Loucy (cell line): ENCODE results near the gene SLC6A11.

Source experiments
- H2AFZ ChIP-seq: fragments of 200-600 bp; sonication (generic); 2 replicates; pipeline ENCODE4 v1.6.0; 2016; ENCODE audit warnings: antibody characterized with exemption, mild to moderate bottlenecking, low read length, moderate library complexity
- H3F3A ChIP-seq: fragments of 200-600 bp; 2 replicates; pipeline ENCODE4 v1.6.0; 2016; ENCODE audit warnings: antibody characterized with exemption, low read depth, mild to moderate bottlenecking
- H3K27me3 ChIP-seq: fragments of 200-600 bp; sonication (generic); 2 replicates; pipeline ENCODE4 v1.6.1; 2014; ENCODE audit warnings: low read length, mild to moderate bottlenecking; ENCODE audit not compliant: insufficient read depth, poor library complexity, severe bottlenecking
- H3K36me3 ChIP-seq: fragments of 200-600 bp; sonication (generic); 2 replicates; pipeline ENCODE4 v1.6.1; 2016; ENCODE audit warnings: low read length; ENCODE audit not compliant: insufficient read depth
- H3K4me1 ChIP-seq: fragments of 200-600 bp; sonication (generic); 2 replicates; pipeline ENCODE4 v1.5.1; 2014; ENCODE audit warnings: low read length, mild to moderate bottlenecking; ENCODE audit not compliant: insufficient read depth, poor library complexity, severe bottlenecking
- H3K4me2 ChIP-seq: fragments of 200-600 bp; sonication (generic); 2 replicates; pipeline ENCODE4 v1.6.0; 2014; ENCODE audit warnings: antibody characterized with exemption, low read length, low read depth, mild to moderate bottlenecking; ENCODE audit not compliant: poor library complexity, severe bottlenecking
- H3K4me3 ChIP-seq: fragments of 200-600 bp; sonication (generic); 2 replicates; pipeline ENCODE4 v1.5.1; 2014; ENCODE audit warnings: low read length, mild to moderate bottlenecking, mixed read lengths; ENCODE audit not compliant: poor library complexity, severe bottlenecking
- H3K79me2 ChIP-seq: fragments of 200-600 bp; sonication (generic); 2 replicates; pipeline ENCODE4 v1.6.1; 2014; ENCODE audit warnings: low read length; ENCODE audit not compliant: insufficient read depth
- H3K9ac ChIP-seq: fragments of 200-600 bp; sonication (generic); 2 replicates; pipeline ENCODE4 v1.6.0; 2014; ENCODE audit warnings: mild to moderate bottlenecking, low read depth, low read length, moderate library complexity; ENCODE audit not compliant: poor library complexity, severe bottlenecking
- H3K9me2 ChIP-seq: fragments of 200-600 bp; sonication (generic); replicated peaks from 2 replicates; pipeline ENCODE4 v1.6.1; 2016; ENCODE audit warnings: low read depth, low read length, mixed read lengths
- H3K9me3 ChIP-seq: fragments of 200-600 bp; sonication (generic); 2 replicates; pipeline ENCODE4 v1.6.1; 2014; ENCODE audit warnings: mild to moderate bottlenecking, antibody characterized with exemption, low read length, low read depth; ENCODE audit not compliant: insufficient read depth
- H4K20me1 ChIP-seq: fragments of 200-600 bp; sonication (generic); 2 replicates; pipeline ENCODE4 v1.6.0; 2014; ENCODE audit warnings: antibody characterized with exemption, low read length, mild to moderate bottlenecking; ENCODE audit not compliant: insufficient read depth, poor library complexity, severe bottlenecking
- EZH2phosphoT487 ChIP-seq: fragments of 200-600 bp; IDR thresholded peaks from 2 replicates; pipeline ENCODE4 v1.6.1; 2018; ENCODE audit warnings: antibody characterized with exemption, mild to moderate bottlenecking, moderate library complexity, borderline replicate concordance
- TF ChIP-seq, protein P1 (sequence below): fragments of 200-600 bp; sonication (generic); conservative IDR thresholded peaks from 2 replicates; pipeline ENCODE4 v1.5.1; 2014; ENCODE audit warnings: mild to moderate bottlenecking, antibody characterized with exemption, low read length

SLC6A11 gene

GRCh38 chr3:10977892-10978510 is 162.0 kb downstream of the SLC6A11 start:
- no peak overlapping the region for H3K9ac ChIP-seq
- H3K9me2 ChIP-seq = no peaks in the 10 kb centered on the region
- no peaks in the 10 kb centered on the region; the same call in 1 of the 2 replicates for H3K9me3 ChIP-seq
- H3K4me3 ChIP-seq = no peak overlapping the region
- no peak overlapping the region for H3K4me2 ChIP-seq
- no peaks in the 10 kb centered on the region for H4K20me1 ChIP-seq
- no peaks in the 10 kb centered on the region for H3K36me3 ChIP-seq
- no peaks in the 10 kb centered on the region for H3K4me1 ChIP-seq
- no peak overlapping the region for H2AFZ ChIP-seq
- H3F3A ChIP-seq = no peaks in the 10 kb centered on the region
- no peaks in the 10 kb centered on the region for H3K27me3 ChIP-seq
- TF ChIP-seq, protein P1, sequence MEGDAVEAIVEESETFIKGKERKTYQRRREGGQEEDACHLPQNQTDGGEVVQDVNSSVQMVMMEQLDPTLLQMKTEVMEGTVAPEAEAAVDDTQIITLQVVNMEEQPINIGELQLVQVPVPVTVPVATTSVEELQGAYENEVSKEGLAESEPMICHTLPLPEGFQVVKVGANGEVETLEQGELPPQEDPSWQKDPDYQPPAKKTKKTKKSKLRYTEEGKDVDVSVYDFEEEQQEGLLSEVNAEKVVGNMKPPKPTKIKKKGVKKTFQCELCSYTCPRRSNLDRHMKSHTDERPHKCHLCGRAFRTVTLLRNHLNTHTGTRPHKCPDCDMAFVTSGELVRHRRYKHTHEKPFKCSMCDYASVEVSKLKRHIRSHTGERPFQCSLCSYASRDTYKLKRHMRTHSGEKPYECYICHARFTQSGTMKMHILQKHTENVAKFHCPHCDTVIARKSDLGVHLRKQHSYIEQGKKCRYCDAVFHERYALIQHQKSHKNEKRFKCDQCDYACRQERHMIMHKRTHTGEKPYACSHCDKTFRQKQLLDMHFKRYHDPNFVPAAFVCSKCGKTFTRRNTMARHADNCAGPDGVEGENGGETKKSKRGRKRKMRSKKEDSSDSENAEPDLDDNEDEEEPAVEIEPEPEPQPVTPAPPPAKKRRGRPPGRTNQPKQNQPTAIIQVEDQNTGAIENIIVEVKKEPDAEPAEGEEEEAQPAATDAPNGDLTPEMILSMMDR = no peak
- no peak for TF ChIP-seq EZH2phosphoT487
- no peaks in the 10 kb centered on the region for H3K79me2 ChIP-seq

- H3K4me2 ChIP-seq = no peak overlapping the region
- no peaks in the 10 kb centered on the region for H3K9me2 ChIP-seq
- TF ChIP-seq EZH2phosphoT487 = no peak
- TF ChIP-seq, protein P1 = no peak
- H2AFZ ChIP-seq = no peak overlapping the region
- no peaks in the 10 kb centered on the region for H3K4me1 ChIP-seq
- H3K4me3 ChIP-seq = no peak overlapping the region
- H3K27me3 ChIP-seq = no peaks in the 10 kb centered on the region
- no peaks in the 10 kb centered on the region for H3K36me3 ChIP-seq
- no peaks in the 10 kb centered on the region for H3F3A ChIP-seq
- no peaks in the 10 kb centered on the region for H3K79me2 ChIP-seq
- no peak overlapping the region for H3K9ac ChIP-seq
- no peaks in the 10 kb centered on the region; the same call in 1 of the 2 replicates for H3K9me3 ChIP-seq
- H4K20me1 ChIP-seq = no peaks in the 10 kb centered on the region
Observed at GRCh38 chr3:10978956-10979355, 162.9 kb downstream of the SLC6A11 start.

GRCh38 chr3:10980312-10980711 is 164.3 kb downstream of the SLC6A11 start:
- H3K9me3 ChIP-seq = no peaks in the 10 kb centered on the region
- no peaks in the 10 kb centered on the region for H4K20me1 ChIP-seq
- TF ChIP-seq EZH2phosphoT487 = no peak
- TF ChIP-seq, protein P1 = no peak
- no peak overlapping the region for H3K4me3 ChIP-seq
- H3K9me2 ChIP-seq = no peaks in the 10 kb centered on the region
- no peaks in the 10 kb centered on the region for H3K4me1 ChIP-seq
- H3K4me2 ChIP-seq = no peak overlapping the region
- H3F3A ChIP-seq = no peaks in the 10 kb centered on the region
- H2AFZ ChIP-seq = no peak overlapping the region
- no peak overlapping the region for H3K9ac ChIP-seq
- no peaks in the 10 kb centered on the region for H3K27me3 ChIP-seq
- H3K79me2 ChIP-seq = no peaks in the 10 kb centered on the region
- H3K36me3 ChIP-seq = no peaks in the 10 kb centered on the region
